MM.1S (cell line): ENCODE measurements around the gene S100A6.

Experiments
- DNase-seq: peaks from one replicate; pipeline ENCODE4 v3.0.0-alpha.2; 2015
- H2AFZ ChIP-seq: fragments of 300-600 bp; sonication (generic); 2 replicates; pipeline ENCODE4 v1.6.0; 2016; ENCODE audit warnings: antibody characterized with exemption, low read length
- H3F3A ChIP-seq: fragments of 300-600 bp; sonication (generic); 2 replicates; pipeline ENCODE4 v1.6.1; 2016; ENCODE audit warnings: mild to moderate bottlenecking, antibody characterized with exemption, low read length, moderate library complexity, mixed read lengths; ENCODE audit not compliant: insufficient read depth
- H3K27ac ChIP-seq: fragments of 300-600 bp; sonication (generic); 2 replicates; pipeline ENCODE4 v1.5.1; 2016; ENCODE audit warnings: mild to moderate bottlenecking, low read length
- H3K27me3 ChIP-seq: fragments of 300-600 bp; sonication (generic); replicated peaks from 2 replicates; pipeline ENCODE4 v1.6.0; 2016; ENCODE audit warnings: low read length; ENCODE audit not compliant: insufficient read depth
- H3K36me3 ChIP-seq: fragments of 300-600 bp; sonication (generic); replicated peaks from 2 replicates; pipeline ENCODE4 v1.6.1; 2016; ENCODE audit warnings: mild to moderate bottlenecking, low read length, mixed read lengths; ENCODE audit not compliant: insufficient read depth
- H3K4me1 ChIP-seq: fragments of 300-600 bp; sonication (generic); 2 replicates; pipeline ENCODE4 v1.6.1; 2016; ENCODE audit warnings: low read length, mixed read lengths
- H3K4me2 ChIP-seq: fragments of 300-600 bp; sonication (generic); 2 replicates; pipeline ENCODE4 v1.6.0; 2016; ENCODE audit warnings: low read depth, low read length
- H3K4me3 ChIP-seq: fragments of 300-600 bp; sonication (generic); 2 replicates; pipeline ENCODE4 v1.5.1; 2016; ENCODE audit warnings: low read length, mixed read lengths
- H3K79me2 ChIP-seq: fragments of 300-600 bp; sonication (generic); 2 replicates; pipeline ENCODE4 v1.6.1; 2016; ENCODE audit warnings: mixed run types, low read length, mixed read lengths
- H3K9ac ChIP-seq: fragments of 300-600 bp; sonication (generic); 2 replicates; pipeline ENCODE4 v1.6.1; 2016; ENCODE audit warnings: low read length, mixed read lengths
- H3K9me2 ChIP-seq: fragments of 300-600 bp; sonication (generic); replicated peaks from 2 replicates; pipeline ENCODE4 v1.6.1; 2016; ENCODE audit warnings: mild to moderate bottlenecking, low read length, mixed read lengths; ENCODE audit not compliant: insufficient read depth
- H3K9me3 ChIP-seq: fragments of 300-600 bp; sonication (generic); replicated peaks from 2 replicates; pipeline ENCODE4 v1.6.1; 2016; ENCODE audit warnings: mild to moderate bottlenecking, low read length, mixed read lengths; ENCODE audit not compliant: insufficient read depth
- H4K20me1 ChIP-seq: fragments of 300-600 bp; sonication (generic); 2 replicates; pipeline ENCODE4 v1.6.1; 2016; ENCODE audit warnings: mild to moderate bottlenecking, low read length, moderate library complexity, mixed read lengths; ENCODE audit not compliant: insufficient read depth
- EZH2 ChIP-seq: fragments of 300-600 bp; sonication (generic); optimal IDR thresholded peaks from 2 replicates; pipeline ENCODE3; 2017; ENCODE audit warnings: low read depth, mild to moderate bottlenecking, antibody characterized with exemption, low read length, mixed read lengths
- EZH2phosphoT487 ChIP-seq: fragments of 300-600 bp; sonication (generic); IDR thresholded peaks from 2 replicates; pipeline ENCODE4 v1.6.1; 2018; ENCODE audit warnings: antibody characterized with exemption, low read length
- TF ChIP-seq, protein P1 (sequence below): fragments of 300-600 bp; sonication (generic); IDR thresholded peaks from 2 replicates; pipeline ENCODE4 v1.5.1; 2016; ENCODE audit warnings: antibody characterized with exemption, low read length, mixed read lengths

S100A6 gene

DNA sequence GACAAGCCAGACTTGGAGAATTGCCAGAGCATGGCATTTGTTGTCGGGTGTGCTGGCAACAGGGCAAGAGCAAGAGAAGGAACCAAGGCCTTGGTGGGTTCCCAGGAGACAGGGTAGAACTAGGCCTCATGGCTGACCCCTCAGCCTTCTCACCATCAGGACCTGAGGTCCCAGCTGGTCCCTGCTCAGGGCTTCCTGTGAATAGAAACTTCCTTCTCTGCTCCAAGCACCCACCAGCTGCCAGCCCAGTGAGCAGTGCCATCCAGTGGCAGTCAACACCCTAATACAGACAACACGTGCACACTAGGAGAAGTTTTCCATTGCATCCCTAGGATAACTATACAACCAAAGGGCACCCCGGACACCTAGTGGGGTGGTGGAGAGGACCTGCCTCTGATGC lies 22.8 kb downstream of the S100A6 start:
- no peak overlapping the region for H3K4me2 ChIP-seq
- peaks cover 3% of the 10 kb centered on the region; the same call in 1 of the 2 replicates for H3K4me1 ChIP-seq
- H3K9ac ChIP-seq: no peak overlapping the region
- no peaks in the 10 kb centered on the region for H3K79me2 ChIP-seq
- no peak overlapping the region for H2AFZ ChIP-seq
- no peak for DNase-seq
- TF ChIP-seq EZH2phosphoT487 (no peak), EZH2 (no peak)
- TF ChIP-seq, protein P1, sequence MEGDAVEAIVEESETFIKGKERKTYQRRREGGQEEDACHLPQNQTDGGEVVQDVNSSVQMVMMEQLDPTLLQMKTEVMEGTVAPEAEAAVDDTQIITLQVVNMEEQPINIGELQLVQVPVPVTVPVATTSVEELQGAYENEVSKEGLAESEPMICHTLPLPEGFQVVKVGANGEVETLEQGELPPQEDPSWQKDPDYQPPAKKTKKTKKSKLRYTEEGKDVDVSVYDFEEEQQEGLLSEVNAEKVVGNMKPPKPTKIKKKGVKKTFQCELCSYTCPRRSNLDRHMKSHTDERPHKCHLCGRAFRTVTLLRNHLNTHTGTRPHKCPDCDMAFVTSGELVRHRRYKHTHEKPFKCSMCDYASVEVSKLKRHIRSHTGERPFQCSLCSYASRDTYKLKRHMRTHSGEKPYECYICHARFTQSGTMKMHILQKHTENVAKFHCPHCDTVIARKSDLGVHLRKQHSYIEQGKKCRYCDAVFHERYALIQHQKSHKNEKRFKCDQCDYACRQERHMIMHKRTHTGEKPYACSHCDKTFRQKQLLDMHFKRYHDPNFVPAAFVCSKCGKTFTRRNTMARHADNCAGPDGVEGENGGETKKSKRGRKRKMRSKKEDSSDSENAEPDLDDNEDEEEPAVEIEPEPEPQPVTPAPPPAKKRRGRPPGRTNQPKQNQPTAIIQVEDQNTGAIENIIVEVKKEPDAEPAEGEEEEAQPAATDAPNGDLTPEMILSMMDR: no peak
- H3K27ac ChIP-seq: no peak overlapping the region
- H4K20me1 ChIP-seq: no peaks in the 10 kb centered on the region
- H3K9me2 ChIP-seq: no peaks in the 10 kb centered on the region
- H3K27me3 ChIP-seq: no peaks in the 10 kb centered on the region
- no peaks in the 10 kb centered on the region for H3K36me3 ChIP-seq
- H3K4me3 ChIP-seq: no peak overlapping the region
- no peaks in the 10 kb centered on the region for H3K9me3 ChIP-seq
- peaks cover 3% of the 10 kb centered on the region; the same call in 1 of the 2 replicates for H3F3A ChIP-seq

DNA sequence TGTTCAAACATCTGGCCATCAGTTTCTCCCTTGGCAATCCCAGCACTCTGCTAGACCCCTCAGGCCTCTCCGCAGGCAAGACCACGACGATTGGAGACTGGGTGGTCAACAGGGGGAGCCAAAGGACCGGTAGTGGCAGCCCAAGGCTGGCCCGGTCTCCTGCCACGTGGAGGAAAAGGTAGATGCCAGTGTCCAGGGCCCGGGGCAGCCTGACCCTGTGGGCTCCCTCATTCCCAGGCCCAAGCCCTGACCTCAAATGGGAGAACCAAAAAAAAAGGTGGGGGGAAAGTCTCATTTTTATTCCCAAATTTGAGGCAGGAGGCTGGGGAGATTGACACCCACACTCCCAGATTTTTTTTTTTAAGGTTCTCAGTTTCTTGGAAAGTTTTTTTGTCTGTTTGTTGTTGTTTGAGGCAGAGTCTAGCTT lies 24.8 kb downstream of the S100A6 start:
- H3K4me1 ChIP-seq: peaks cover 3% of the 10 kb centered on the region; the same call in 1 of the 2 replicates
- no peak overlapping the region for H3K27ac ChIP-seq
- H3F3A ChIP-seq: peaks cover 3% of the 10 kb centered on the region; the same call in 1 of the 2 replicates
- no peaks in the 10 kb centered on the region for H3K9me2 ChIP-seq
- H2AFZ ChIP-seq: peak overlapping the region; percentile 47
- no peaks in the 10 kb centered on the region for H3K79me2 ChIP-seq
- DNase-seq: peak; percentile 84
- TF ChIP-seq EZH2 (no peak), EZH2phosphoT487 (no peak)
- TF ChIP-seq, protein P1: peak; percentile 99
- no peaks in the 10 kb centered on the region for H4K20me1 ChIP-seq
- no peaks in the 10 kb centered on the region for H3K36me3 ChIP-seq
- peak overlapping the region; percentile 8; the same call in 1 of the 2 replicates for H3K4me2 ChIP-seq
- H3K9ac ChIP-seq: no peak overlapping the region; the same call in 1 of the 2 replicates
- H3K9me3 ChIP-seq: no peaks in the 10 kb centered on the region
- no peaks in the 10 kb centered on the region for H3K27me3 ChIP-seq
- H3K4me3 ChIP-seq: no peak overlapping the region

DNA sequence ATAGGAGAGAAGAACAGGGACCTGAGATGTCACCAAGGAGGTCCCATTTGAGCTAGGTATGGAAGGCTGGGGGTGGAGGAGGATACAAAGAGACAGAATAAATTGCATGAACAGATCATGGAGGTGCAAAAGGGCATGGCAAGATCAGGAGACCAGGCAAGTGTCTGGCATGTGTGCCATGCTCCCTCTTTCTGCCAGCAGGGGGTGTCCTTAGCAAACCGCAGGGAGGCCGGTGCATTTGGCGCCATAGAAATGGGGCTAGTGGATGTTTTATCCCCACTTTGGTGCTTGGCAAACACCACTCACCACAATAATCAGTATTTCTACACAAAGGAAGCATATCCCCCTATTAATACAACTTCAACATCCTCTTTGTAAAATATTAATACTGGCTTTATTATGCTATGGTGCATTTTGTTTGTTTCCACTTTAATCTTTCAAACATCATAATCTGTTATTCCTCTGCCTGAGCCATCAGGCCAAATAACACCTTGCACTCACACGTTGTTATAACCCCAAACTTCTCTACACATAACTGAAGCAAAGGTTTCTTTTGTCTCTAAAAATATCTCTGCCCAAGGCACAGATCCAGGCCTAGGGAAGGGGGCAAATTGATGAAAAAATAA lies 25.9 kb downstream of the S100A6 start:
- peak; percentile 71 for DNase-seq
- Histone ChIP-seq H3K9me2 (no peaks in the 10 kb centered on the region), H3F3A (peaks cover 3% of the 10 kb centered on the region; the same call in 1 of the 2 replicates), H3K27ac (no peak overlapping the region), H3K9me3 (no peaks in the 10 kb centered on the region), H2AFZ (peak overlapping the region; percentile 12; the same call in 1 of the 2 replicates), H3K4me2 (no peak overlapping the region), H3K79me2 (no peaks in the 10 kb centered on the region), H3K36me3 (no peaks in the 10 kb centered on the region), H3K4me3 (no peak overlapping the region), H3K9ac (no peak overlapping the region), H4K20me1 (no peaks in the 10 kb centered on the region), H3K4me1 (peaks cover 3% of the 10 kb centered on the region; the same call in 1 of the 2 replicates), H3K27me3 (no peaks in the 10 kb centered on the region)
- no peak for TF ChIP-seq EZH2phosphoT487
- TF ChIP-seq EZH2: no peak
- TF ChIP-seq, protein P1: peak; percentile 95
